ENCODE data around the gene NELL1. TPM values are rescaled to one million over a fixed set of nuclear protein-coding genes. Genes with fewer than 3 reads are reported as not detected.

Gene NELL1
- total RNA-seq, 2 donors from 2014 or later, result 0.19 TPM; not detected in 1

DNA sequence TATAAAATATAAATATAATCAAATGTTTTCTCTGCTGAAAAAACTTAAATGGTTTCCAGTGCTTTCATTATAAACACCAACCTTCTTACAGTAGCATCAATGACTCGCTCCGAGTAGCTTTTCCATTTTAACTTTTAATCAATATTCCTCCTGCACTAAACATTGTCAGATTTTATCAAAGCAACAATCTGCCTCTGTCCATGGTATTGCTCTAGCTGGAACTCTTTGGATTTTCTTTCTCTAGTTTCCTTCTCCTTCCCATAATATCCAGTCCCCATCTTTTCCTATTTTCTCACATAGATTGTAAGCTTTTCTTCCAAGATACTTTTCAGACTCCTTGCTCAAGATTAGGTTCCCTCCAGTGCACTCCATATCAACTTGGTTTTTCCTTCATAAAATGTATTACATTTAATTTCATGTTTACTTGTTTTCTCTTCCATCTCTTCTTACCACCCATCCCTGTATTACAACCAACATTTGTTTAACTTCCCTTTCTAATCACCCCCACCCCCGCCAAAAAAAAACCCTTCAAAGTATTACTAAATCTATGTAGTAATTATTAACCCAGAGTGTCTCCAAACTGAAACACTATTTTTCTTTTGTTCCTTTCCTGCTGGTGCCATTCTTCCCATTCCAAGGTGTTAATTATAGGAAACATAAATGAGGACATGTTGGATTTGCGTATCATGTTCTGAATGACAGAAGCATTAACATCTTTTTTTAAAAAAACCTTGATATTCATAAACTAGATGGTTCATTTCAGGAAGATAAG is 716.5 kb downstream of the NELL1 start:
- no peak overlapping the region for H3K27ac ChIP-seq
- H3K4me1 ChIP-seq, result no peaks in the 10 kb centered on the region
- intact Hi-C loops (cut with DNase I), result no loop called here
- no peak for DNase-seq
- no peaks in the 10 kb centered on the region for H3K9me3 ChIP-seq
- TF ChIP-seq CTCF (IDR thresholded peaks at IDR 0.05), result no peak
- H3K36me3 ChIP-seq, result no peaks in the 10 kb centered on the region
- H3K27me3 ChIP-seq, result no peaks in the 10 kb centered on the region
- H3K9ac ChIP-seq (ENCODE audit: low read depth in 2 of 2, low read length in 2 of 2), result no peak overlapping the region
- no peak overlapping the region for H3K4me3 ChIP-seq

DNA sequence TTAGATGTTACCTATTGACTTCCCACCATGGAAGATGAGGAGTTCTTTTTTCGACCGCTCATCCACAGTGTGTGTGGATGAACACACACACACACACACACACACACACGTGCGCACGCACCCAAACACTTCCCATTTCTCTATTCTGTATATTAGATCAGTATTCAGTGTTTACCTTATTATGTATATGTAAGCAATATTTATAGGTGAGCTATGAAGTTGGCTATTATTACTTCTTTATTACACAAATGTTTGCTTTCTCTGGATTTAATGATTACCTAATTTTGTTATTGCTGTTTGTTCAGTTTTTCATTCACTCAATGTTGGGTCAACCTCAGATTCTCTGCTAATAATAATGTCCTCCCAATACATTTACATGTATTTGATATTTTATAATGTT is 721.0 kb downstream of the NELL1 start:
- TF ChIP-seq CTCF (IDR thresholded peaks at IDR 0.05), result no peak
- H3K4me3 ChIP-seq, result no peak overlapping the region
- no peaks in the 10 kb centered on the region for H3K4me1 ChIP-seq
- DNase-seq, result no peak
- intact Hi-C loops (cut with DNase I), result no loop called here
- H3K27ac ChIP-seq, result no peak overlapping the region
- no peaks in the 10 kb centered on the region for H3K27me3 ChIP-seq
- no peaks in the 10 kb centered on the region for H3K36me3 ChIP-seq
- H3K9me3 ChIP-seq, result no peaks in the 10 kb centered on the region
- no peak overlapping the region for H3K9ac ChIP-seq (ENCODE audit: low read depth in 2 of 2, low read length in 2 of 2)

- no peak overlapping the region for H3K4me3 ChIP-seq
- intact Hi-C loops (cut with DNase I), result no loop called here
- H3K9ac ChIP-seq (ENCODE audit: low read depth in 2 of 2, low read length in 2 of 2), result no peak overlapping the region
- TF ChIP-seq CTCF (IDR thresholded peaks at IDR 0.05), result no peak
- DNase-seq, result no peak
- H3K27ac ChIP-seq, result no peak overlapping the region
- no peaks in the 10 kb centered on the region for H3K9me3 ChIP-seq
- H3K27me3 ChIP-seq, result no peaks in the 10 kb centered on the region
- H3K36me3 ChIP-seq, result no peaks in the 10 kb centered on the region
- H3K4me1 ChIP-seq, result no peaks in the 10 kb centered on the region
These were observed 727.1 kb downstream of the NELL1 start for GRCh38 chr11:21396342-21397008.

DNA sequence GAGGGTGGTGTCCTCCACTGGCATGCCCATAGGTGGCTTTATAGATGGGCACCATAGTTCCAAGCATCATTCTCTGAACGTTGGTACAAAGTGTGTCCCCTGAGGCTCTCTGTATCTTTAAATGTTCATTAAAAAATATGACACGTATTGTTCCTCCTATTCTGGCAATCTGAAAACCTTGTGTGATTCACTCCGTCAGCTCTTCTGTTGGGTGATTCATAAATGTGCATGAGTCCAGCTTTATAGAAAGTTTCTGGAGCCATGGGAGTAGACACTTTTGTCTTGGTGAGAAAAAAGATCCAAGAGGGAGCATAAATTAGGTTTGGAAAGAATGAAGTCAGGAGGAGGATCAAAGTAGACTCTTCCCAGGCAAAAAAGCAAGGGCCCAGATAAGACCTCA is 728.8 kb downstream of the NELL1 start:
- H3K27ac ChIP-seq, result no peak overlapping the region
- H3K9me3 ChIP-seq, result no peaks in the 10 kb centered on the region
- no peak overlapping the region for H3K9ac ChIP-seq (ENCODE audit: low read depth in 2 of 2, low read length in 2 of 2)
- no peak overlapping the region for H3K4me3 ChIP-seq
- TF ChIP-seq CTCF (IDR thresholded peaks at IDR 0.05), result no peak
- intact Hi-C loops (cut with DNase I), result no loop called here
- no peaks in the 10 kb centered on the region for H3K4me1 ChIP-seq
- DNase-seq, result no peak
- no peaks in the 10 kb centered on the region for H3K27me3 ChIP-seq
- H3K36me3 ChIP-seq, result no peaks in the 10 kb centered on the region

DNA sequence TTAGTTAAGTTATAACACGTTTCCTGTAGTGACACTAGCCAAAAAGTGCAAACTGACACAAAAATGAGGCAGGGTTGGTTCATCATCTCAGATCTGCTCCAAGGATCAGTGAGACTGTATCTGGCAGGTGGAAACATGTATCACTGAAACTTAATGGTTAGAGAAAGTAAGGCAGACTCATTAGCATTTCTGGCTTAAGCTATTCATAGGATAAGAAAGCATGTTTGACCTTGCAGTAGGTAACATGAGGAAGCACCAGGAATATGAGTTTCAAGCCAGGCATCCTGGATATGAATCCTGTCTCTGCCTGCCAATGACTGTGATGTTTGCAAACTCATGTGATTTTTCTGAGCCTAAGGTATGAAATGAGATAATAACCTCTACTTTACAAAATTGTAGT is 732.1 kb downstream of the NELL1 start:
- no peak overlapping the region for H3K4me3 ChIP-seq
- no peak overlapping the region for H3K9ac ChIP-seq (ENCODE audit: low read depth in 2 of 2, low read length in 2 of 2)
- no peak for DNase-seq
- intact Hi-C loops (cut with DNase I), result no loop called here
- H3K27ac ChIP-seq, result no peak overlapping the region
- no peak for TF ChIP-seq CTCF (IDR thresholded peaks at IDR 0.05)
- no peaks in the 10 kb centered on the region for H3K27me3 ChIP-seq
- no peaks in the 10 kb centered on the region for H3K36me3 ChIP-seq
- no peaks in the 10 kb centered on the region for H3K4me1 ChIP-seq
- no peaks in the 10 kb centered on the region for H3K9me3 ChIP-seq

Data from colonic mucosa (tissue), 4 donors.